ENCODE data around the gene WDR88. TPM values are rescaled to one million over a fixed set of nuclear protein-coding genes. Genes with fewer than 3 reads are reported as not detected.
"Not testable (repeated sequence)": the region's sequence is repeated elsewhere in the genome, so short reads cannot be mapped to it uniquely, and the experiment has no call there.

The WDR88 gene
- total RNA-seq, 1 experiment from 2014 or later = not detected

- in situ Hi-C loops (cut with HindIII; ENCODE audit: low sequenced_read_pairs) = no loop called here
- peak; percentile 80 for DNase-seq (ENCODE audit: low spot score)
These were observed 6.0 kb upstream of the WDR88 start for GRCh38 chr19:33125929-33126388.

DNA sequence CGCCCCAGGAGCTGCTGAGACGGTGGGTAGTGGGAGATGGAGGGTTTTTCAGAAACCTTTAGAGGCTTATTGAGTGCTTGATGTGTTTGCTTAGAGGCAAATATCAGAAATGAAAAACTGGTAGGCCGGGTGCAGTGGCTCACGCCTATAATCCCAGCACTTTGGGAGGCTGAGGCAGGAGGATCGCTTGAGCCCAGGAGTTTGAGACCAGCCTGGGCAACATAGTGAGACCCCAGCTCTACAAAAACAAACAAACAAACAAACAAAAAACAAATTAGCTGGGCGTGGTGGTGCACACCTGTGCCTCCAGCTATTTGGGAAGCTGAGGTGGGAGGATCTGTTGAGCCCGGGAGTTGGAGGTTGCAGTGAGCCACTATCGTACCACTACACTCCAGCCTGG, 5.2 kb upstream of the WDR88 start:
- in situ Hi-C loops (cut with HindIII; ENCODE audit: low sequenced_read_pairs) = not testable (repeated sequence)

GRCh38 chr19:33129901-33130300, 2.0 kb upstream of the WDR88 start:
- in situ Hi-C loops (cut with HindIII; ENCODE audit: low sequenced_read_pairs) = no loop called here
- no peak for DNase-seq (ENCODE audit: low spot score)

More for the DNA sequence above, 5.2 kb upstream of the WDR88 start:
- DNase-seq (ENCODE audit: low spot score) = not testable (repeated sequence)

DNA sequence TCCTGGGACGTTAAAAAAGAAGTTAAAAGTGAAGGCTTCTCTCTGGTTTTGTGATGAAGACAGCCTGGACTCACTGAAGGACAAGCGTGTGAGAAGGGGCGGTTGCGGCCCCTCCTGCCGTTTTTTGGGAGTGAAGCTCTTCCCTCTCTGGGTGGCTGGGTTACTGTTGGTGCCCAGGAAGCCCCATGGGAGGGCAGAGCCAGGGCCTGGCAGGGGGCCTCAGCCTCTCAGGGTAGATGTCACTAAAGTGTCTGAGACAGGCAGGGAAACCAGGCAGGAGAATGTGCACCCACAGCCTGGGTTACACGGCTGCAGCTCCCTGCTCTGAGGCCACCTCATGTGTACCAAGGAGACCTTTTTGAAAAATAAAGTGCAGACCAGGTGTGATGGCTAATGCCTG, 1.5 kb upstream of the WDR88 start:
- in situ Hi-C loops (cut with HindIII; ENCODE audit: low sequenced_read_pairs) = no loop called here
- DNase-seq (ENCODE audit: low spot score) = no peak

DNA sequence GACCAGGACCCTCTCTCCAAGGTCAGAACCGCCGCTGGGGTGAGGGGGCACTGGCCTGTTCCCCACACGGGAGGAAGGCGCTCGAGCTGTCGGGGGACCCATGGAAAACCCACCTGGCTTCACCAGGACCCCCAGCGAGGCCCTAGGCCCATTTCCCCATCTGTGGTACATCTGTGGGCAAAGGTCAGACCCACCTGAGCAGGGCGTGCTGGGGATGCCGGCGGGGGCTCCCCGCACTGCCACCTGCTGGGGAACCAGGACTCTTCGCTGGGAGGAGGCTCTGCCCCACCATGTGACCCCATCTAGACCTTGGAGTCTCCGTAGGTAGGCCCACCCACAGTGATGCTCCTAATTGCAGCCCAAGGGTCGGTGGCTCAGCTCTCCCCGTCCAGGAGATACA, 511 bp downstream of the WDR88 start:
- DNase-seq (ENCODE audit: low spot score) = no peak
- in situ Hi-C loops (cut with HindIII; ENCODE audit: low sequenced_read_pairs) = no loop called here

GRCh38 chr19:33133438-33134031, 1.6 kb downstream of the WDR88 start:
- DNase-seq (ENCODE audit: low spot score) = no peak
- in situ Hi-C loops (cut with HindIII; ENCODE audit: low sequenced_read_pairs) = no loop called here

DNA sequence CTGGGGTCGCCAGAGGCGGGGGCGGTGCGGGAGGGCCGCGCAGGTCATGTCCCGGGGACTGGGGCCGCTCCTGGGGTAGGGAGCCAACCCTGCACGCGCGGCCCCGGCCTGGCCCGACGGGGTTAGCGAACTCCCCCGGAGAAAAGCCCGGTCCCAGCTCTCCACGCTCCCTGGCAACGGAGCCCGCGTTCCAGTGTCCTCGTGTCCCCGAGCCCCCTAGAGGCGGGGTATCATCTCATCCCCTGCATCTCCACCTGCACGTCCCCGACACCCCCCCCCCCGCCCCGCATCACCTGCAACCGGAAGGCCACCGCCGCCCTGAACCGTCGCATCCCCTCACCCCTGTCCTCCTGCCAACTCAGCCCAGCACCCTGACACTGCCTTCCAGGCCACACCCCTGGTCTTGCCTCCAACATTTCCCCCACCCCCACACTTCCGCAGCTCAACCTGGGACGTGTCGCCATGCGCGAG, 2.7 kb downstream of the WDR88 start:
- DNase-seq (ENCODE audit: low spot score) = no peak
- in situ Hi-C loops (cut with HindIII; ENCODE audit: low sequenced_read_pairs) = no loop called here

DNA sequence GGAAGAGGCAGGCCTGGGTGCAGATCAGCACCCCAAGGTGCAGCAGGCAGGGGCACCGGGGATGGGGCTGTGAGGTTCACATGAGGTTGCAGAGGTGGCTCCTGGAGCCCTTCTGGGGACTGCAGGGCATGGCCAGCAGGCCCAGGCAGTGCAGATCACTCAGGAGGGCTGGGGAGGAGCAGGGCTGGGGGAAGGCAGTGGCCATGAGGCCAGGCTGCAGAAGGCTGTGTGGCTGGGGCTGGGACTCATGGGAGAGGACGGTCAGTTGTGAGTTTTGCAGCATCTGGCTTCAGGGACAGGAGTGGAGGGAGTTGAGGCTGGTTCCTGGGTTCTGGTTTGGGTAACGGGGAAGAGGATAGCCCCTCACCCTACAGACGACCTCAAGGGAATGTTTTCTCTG, 7.3 kb downstream of the WDR88 start:
- no peak for DNase-seq (ENCODE audit: low spot score)
- in situ Hi-C loops (cut with HindIII; ENCODE audit: low sequenced_read_pairs) = no loop called here

GRCh38 chr19:33143897-33144405, 12.0 kb downstream of the WDR88 start:
- peak; percentile 72 for DNase-seq (ENCODE audit: low spot score)
- in situ Hi-C loops (cut with HindIII; ENCODE audit: low sequenced_read_pairs) = no loop called here

DNA sequence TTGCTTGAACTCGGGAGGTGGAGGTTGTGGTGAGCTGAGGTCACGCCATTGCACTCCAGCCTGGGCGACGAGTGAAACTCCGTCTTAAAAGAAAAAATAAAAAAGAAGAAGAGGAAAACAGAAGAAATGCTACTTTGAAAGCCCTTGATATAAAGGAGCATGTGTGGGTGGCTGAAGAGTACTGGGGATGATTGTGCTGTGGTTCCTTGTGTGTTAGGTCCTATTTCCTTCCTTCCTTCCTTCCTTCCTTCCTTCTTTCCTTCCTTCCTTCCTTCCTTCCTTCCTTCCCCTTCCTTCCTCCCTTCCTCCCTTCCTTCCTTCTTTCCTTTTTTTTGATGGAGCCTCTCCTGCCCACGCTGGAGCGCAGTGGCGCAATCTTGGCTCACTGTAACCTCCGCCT, 14.3 kb downstream of the WDR88 start:
- in situ Hi-C loops (cut with HindIII; ENCODE audit: low sequenced_read_pairs) = no loop called here
- no peak for DNase-seq (ENCODE audit: low spot score)

DNA sequence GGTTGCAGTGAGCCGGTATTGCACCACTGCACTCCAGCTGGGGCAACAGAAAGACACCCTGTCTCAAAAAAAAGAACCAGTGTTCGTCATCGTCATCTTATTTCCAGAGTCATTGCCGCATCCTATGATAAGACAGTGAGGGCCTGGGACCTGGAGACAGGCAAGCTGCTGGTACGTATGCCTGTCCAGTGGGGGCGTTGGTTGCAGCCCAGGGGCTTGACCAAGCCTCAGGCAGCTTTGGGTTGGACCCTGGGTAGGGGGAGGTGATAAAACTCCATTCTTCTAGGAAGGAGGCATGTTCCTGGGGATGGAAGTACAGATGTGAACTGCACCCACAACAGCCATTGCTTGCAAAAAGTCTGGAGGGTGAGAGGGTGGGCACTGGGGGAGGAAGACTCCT, 15.6 kb downstream of the WDR88 start:
- no peak for DNase-seq (ENCODE audit: low spot score)

GRCh38 chr19:33150852-33151518, 19.1 kb downstream of the WDR88 start:
- DNase-seq (ENCODE audit: low spot score) = no peak

More for the DNA sequence above, 15.6 kb downstream of the WDR88 start:
- in situ Hi-C loops (cut with HindIII; ENCODE audit: low sequenced_read_pairs) = no loop called here

DNA sequence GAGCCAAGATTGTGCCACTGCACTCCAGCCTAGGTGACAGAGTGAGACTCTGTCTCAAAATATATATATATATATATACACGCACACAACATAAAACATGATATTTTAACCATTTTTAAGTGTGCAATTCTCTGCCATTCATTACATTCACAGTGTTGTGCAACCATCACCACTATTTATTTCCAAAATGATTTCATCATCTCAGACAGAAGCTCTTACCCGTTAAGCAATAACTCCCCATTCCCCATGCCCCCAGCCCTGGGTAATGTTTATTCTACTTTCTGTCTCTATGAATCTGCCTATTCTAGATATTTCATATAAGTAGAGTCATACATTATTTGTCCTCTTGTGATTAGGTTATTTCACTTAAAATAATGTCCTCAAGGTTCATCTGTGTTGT, 20.3 kb downstream of the WDR88 start:
- no peak for DNase-seq (ENCODE audit: low spot score)
- in situ Hi-C loops (cut with HindIII; ENCODE audit: low sequenced_read_pairs) = no loop called here

More at GRCh38 chr19:33150852-33151518, 19.1 kb downstream of the WDR88 start:
- in situ Hi-C loops (cut with HindIII; ENCODE audit: low sequenced_read_pairs) = no loop called here

DNA sequence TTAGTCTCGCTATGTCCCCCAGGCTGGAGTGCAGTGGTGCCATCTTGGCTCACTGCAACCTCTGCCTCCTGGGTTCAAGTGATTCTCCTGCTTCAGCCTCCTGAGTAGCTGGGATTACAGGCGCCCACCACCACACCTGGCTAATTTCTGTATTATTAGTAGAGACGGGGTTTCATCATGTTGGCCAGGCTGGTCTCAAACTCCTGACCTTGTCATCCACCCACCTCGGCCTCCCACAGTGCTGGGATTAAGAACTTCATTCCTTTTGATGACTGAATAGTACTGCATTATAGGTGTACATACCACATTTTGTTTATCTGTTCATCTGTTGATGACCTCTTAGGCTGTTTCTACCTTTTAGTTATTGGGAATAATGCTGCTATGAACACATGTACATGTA, 20.7 kb downstream of the WDR88 start:
- in situ Hi-C loops (cut with HindIII; ENCODE audit: low sequenced_read_pairs); DNase-seq (ENCODE audit: low spot score): not testable (repeated sequence)

DNA sequence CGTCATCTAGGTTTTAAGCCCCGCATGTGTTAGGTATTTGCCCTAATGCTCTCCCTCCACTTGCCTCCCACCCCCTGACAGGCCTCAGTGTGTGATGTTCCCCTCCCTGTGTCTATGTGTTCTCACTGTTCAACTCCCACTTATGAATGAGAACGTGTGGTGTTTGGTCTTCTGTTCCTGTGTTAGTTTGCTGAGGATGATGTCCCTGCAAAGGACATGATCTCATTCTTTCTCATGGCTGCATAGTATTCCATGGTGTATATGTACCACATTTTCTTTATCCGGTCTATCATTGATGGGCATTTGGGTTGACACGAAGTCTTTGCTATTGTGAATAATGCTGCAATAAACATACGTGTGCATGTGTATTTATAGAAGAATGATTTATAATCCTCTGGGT, 22.4 kb downstream of the WDR88 start:
- in situ Hi-C loops (cut with HindIII; ENCODE audit: low sequenced_read_pairs); DNase-seq (ENCODE audit: low spot score): not testable (repeated sequence)

DNA sequence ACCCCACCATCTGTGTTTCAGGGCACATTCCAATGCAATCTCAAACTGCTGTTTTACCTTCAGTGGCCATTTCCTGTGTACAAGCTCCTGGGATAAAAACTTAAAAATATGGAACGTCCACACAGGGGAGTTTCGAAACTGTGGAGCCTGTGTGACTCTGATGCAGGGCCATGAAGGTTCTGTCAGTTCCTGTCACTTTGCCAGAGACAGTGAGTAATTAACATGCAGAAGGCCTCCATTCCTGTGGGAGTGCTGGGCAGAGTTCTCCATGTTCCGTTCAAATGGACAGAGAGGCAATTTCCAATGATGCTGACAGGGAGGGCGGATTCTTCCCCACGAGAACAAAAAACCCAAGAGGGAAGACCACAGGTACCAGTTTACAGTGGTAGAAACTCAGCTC, 24.4 kb downstream of the WDR88 start:
- DNase-seq (ENCODE audit: low spot score) = no peak
- in situ Hi-C loops (cut with HindIII; ENCODE audit: low sequenced_read_pairs) = no loop called here

- in situ Hi-C loops (cut with HindIII; ENCODE audit: low sequenced_read_pairs) = no loop called here
- no peak for DNase-seq (ENCODE audit: low spot score)
These were observed 26.0 kb downstream of the WDR88 start for GRCh38 chr19:33157906-33158305.

DNA sequence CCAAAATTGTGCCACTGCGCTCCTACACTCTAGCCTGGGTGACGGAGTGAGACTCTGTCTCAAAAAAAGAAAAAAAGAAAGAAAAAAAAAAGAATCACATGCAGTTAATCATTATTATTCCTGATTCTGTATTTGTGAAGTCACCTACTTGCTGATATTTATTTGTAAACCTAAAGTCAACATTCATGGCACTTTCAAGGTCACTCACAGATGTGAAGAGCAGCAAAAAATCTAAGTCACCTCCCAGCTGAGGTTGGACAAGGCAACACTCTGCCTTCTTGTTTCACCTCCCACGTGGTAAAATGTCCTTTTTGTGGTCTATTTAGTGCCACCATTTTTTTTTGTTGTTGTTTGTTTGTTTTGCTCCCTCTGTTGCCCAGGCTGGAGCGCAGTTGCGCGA, 26.5 kb downstream of the WDR88 start:
- no peak for DNase-seq (ENCODE audit: low spot score)
- in situ Hi-C loops (cut with HindIII; ENCODE audit: low sequenced_read_pairs) = no loop called here

- DNase-seq (ENCODE audit: low spot score) = no peak
- in situ Hi-C loops (cut with HindIII; ENCODE audit: low sequenced_read_pairs) = no loop called here
These were observed 27.2 kb downstream of the WDR88 start for GRCh38 chr19:33159149-33159548.

DNA sequence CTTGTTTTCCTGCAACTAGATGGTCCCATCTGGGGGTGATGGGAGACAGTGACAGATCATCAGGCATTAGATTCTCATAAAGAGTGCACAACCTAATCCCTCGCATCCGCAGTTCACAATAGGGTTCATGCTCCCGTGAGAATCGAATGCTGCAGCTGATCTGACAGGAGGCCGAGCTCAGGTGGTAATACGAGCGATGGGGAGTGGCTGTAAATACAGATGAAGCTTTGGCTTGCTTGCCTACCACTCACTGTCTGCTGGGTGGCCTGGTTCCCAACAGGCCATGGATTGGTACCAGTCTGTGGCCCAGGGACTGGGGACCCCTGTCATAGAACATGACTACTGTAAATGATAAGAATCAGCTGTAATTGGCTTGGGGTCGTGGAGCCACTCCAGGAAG, 28.0 kb downstream of the WDR88 start:
- in situ Hi-C loops (cut with HindIII; ENCODE audit: low sequenced_read_pairs) = loop anchor here (10.0 kb wide), 1 partner anchor 255 kb away; no protein-coding TSS in a partner anchor
- DNase-seq (ENCODE audit: low spot score) = no peak

Measured in G401 (cell line).